HepG2 (cell line): ENCODE data around the gene ERCC6L2. TPM values are rescaled to one million over a fixed set of nuclear protein-coding genes. Genes with fewer than 3 reads are reported as not detected.

Source experiments
- ATAC-seq: fragments of 200-7000 bp; cut with Tn5 transposase; 3 replicates; pipeline ENCODE4 v1.9.1; 2020; ENCODE audit warnings: mild to moderate bottlenecking, moderate library complexity
- BruUV-seq: library from RNA; stranded (reverse); fragments of 400-500 nt; replicated peaks from 2 replicates; lab custom pipeline; 2021; lab: Mats Ljungman, UMichigan
- CTCF ChIA-PET: fragments of 300-600 bp; formaldehyde crosslinking; extraction: SDS; loops from one replicate; lab custom pipeline; 2021; ENCODE audit warnings: low total read pairs, inconsistent platforms, low intra/inter-chr PET ratio; lab: Yijun Ruan, JAX
- POLR2A ChIA-PET: fragments of 350-600 bp; sonication (Branson Sonifier 250); formaldehyde crosslinking; loops from one replicate; lab custom pipeline; 2020; ENCODE audit warnings: antibody characterized with exemption, inconsistent platforms; lab: Yijun Ruan, JAX
- DNase-seq: peaks from one replicate; pipeline ENCODE4 v3.0.0-alpha.2; 2015; ENCODE audit warnings: low spot score
- FAIRE-seq: peaks from 3 replicates; lab custom pipeline; 2011; peaks lifted over from hg19 to GRCh38; lab: Jason Lieb, UNC
- H2AFZ ChIP-seq: one replicate; pipeline ENCODE4 v1.6.1; 2011; ENCODE audit warnings: low read length, inconsistent platforms
- H3K27ac ChIP-seq: fragments of 300-600 bp; 3 replicates; pipeline ENCODE4 v1.8.0; 2011; ENCODE audit warnings: mixed run types, mild to moderate bottlenecking, mixed read lengths, low read length, inconsistent platforms; ENCODE audit not compliant: insufficient read depth; ENCODE audit errors: extremely low read length
- H3K27me3 ChIP-seq, 2 experiments: fragments of 200-600 bp in 1 of 2; 2 replicates in 1 of 2; 3 replicates in 1 of 2; pipeline versions ENCODE4 v1.6.0 to v1.8.0; 2011; ENCODE audit warnings: low read length in 2 of 2, mild to moderate bottlenecking in 2 of 2, moderate library complexity in 2 of 2, inconsistent platforms in 1 of 2; ENCODE audit not compliant: insufficient read depth in 2 of 2, control insufficient read depth in 1 of 2
- H3K36me3 ChIP-seq, 2 experiments: fragments of 200-600 bp in 1 of 2; replicated peaks in 1 of 2; 2 replicates in 1 of 2; 3 replicates in 1 of 2; pipeline versions ENCODE4 v1.5.1 to v1.8.0; 2011; ENCODE audit warnings: low read length in 2 of 2, inconsistent platforms in 1 of 2; ENCODE audit not compliant: insufficient read depth in 2 of 2, control insufficient read depth in 1 of 2
- H3K4me1 ChIP-seq: 2 replicates; pipeline ENCODE4 v1.5.1; 2012; ENCODE audit warnings: low read length, inconsistent platforms; ENCODE audit not compliant: insufficient read depth
- H3K4me2 ChIP-seq: 2 replicates; pipeline ENCODE4 v1.6.0; 2011; ENCODE audit warnings: low read depth, low read length, inconsistent platforms
- H3K4me3 ChIP-seq, 3 experiments: fragments of 200-600 bp in 1 of 3; sonication (generic), shearing (Covaris generic) in 1 of 3; replicated peaks in 1 of 3; 2 replicates each; pipeline ENCODE4 v1.5.1; 2011 to 2016; ENCODE audit warnings: low read length in 3 of 3, inconsistent platforms in 2 of 3, low read depth in 2 of 3, mild to moderate bottlenecking in 2 of 3, control low read depth in 1 of 3, mixed read lengths in 1 of 3; ENCODE audit not compliant: insufficient read depth in 1 of 3
- H3K79me2 ChIP-seq: one replicate; pipeline ENCODE4 v1.6.1; 2011; ENCODE audit warnings: low read length, inconsistent platforms; ENCODE audit not compliant: insufficient read depth
- H3K9ac ChIP-seq: 2 replicates; pipeline ENCODE4 v1.6.0; 2011; ENCODE audit warnings: mild to moderate bottlenecking, low read depth, low read length, inconsistent platforms; ENCODE audit not compliant: insufficient read depth
- H3K9me3 ChIP-seq: 2 replicates; pipeline ENCODE4 v1.5.1; 2012; ENCODE audit warnings: mild to moderate bottlenecking, low read length
- H4K20me1 ChIP-seq: 2 replicates; pipeline ENCODE4 v1.6.0; 2011; ENCODE audit warnings: inconsistent platforms, mild to moderate bottlenecking, low read length, moderate library complexity; ENCODE audit not compliant: insufficient read depth
- CEBPB ChIP-seq: IDR thresholded peaks from 2 replicates; pipeline ENCODE4 v1.6.1; 2011; ENCODE audit warnings: low read depth, low read length, improper control_type of control experiment, borderline replicate concordance
- CTCF ChIP-seq: sonication (generic); formaldehyde crosslinking; IDR thresholded peaks from 2 replicates; pipeline ENCODE4 v1.5.0; 2020; ENCODE audit warnings: mild to moderate bottlenecking, missing genetic modification reagents, moderate library complexity
- FOXO1 ChIP-seq: sonication (generic); formaldehyde crosslinking; IDR thresholded peaks from 2 replicates; pipeline ENCODE4 v1.4.0; 2020; ENCODE audit warnings: missing genetic modification reagents
- MXD1 ChIP-seq: sonication (generic); formaldehyde crosslinking; IDR thresholded peaks from 2 replicates; pipeline ENCODE4 v1.4.0; 2020; ENCODE audit warnings: mild to moderate bottlenecking, missing genetic modification reagents
- PPARG ChIP-seq: conservative IDR thresholded peaks from 2 replicates; pipeline ENCODE4 v1.6.1; 2016; ENCODE audit warnings: missing biosample characterization, missing genetic modification reagents
- WGBS: methylation state at CpG from one replicate; pipeline ENCODE4 v1.1.6; 2017; ENCODE audit warnings: low lambda C conversion rate; 5-methylcytosine and 5-hydroxymethylcytosine counted together
- in situ Hi-C: cut with HindIII; loops from 2 replicates; pipeline ENCODE4 v1.10.0; 2017; ENCODE audit warnings: low pct_unique_long_range_greater_than_20kb; ENCODE audit not compliant: extremely low pct_ligation_motif_present
- intact Hi-C: fragments of 100-400 bp; cut with micrococcal nuclease; formaldehyde crosslinking; loops from one replicate; pipeline ENCODE4 v1.10.0; 2022; ENCODE audit not compliant: unreplicated experiment
- polyA plus RNA-seq, 8 experiments: library from polyadenylated mRNA; depleted of rRNA in 3 of 8; stranded (reverse) in 7 of 8; unstranded in 1 of 8; fragments of >200 nt; fragmentation: Illumina TruSeq in 4 of 8; extraction: Trizol in 4 of 8; gene quantifications; 2 replicates each; pipeline versions ENCODE4 v1.2.1 to v1.2.3, GENCODE V29; 2011 to 2016; ENCODE audit warnings: low read depth in 4 of 8, missing spikeins in 1 of 8, mixed read lengths in 1 of 8; ENCODE audit not compliant: insufficient read depth in 1 of 8
- total RNA-seq, 5 experiments: library from RNA; depleted of rRNA; stranded (reverse); fragments of >200 nt; fragmentation: Illumina TruSeq; extraction: Trizol; gene quantifications; 2 replicates each; pipeline ENCODE4 v1.2.3, GENCODE V29; 2016; ENCODE audit warnings: low read depth in 1 of 5

The ERCC6L2 gene
- total and polyA plus RNA-seq, 2 of the 13 experiments (the other 11 are each of a cell fraction or from before 2014, with no cell fraction given) = 13.4 to 45.9 TPM

GRCh38 chr9:96008502-96009222, 133.2 kb downstream of the ERCC6L2 start:
- no peak for FAIRE-seq
- in situ Hi-C loops = no loop called here
- DNase-seq = no peak
- no peak overlapping the region for H2AFZ ChIP-seq
- ChIA-PET POLR2A (no interaction called here), CTCF (no interaction called here)
- ATAC-seq = no peak
- H3K4me1 ChIP-seq = no peaks in the 10 kb centered on the region
- no peak overlapping the region for H3K4me2 ChIP-seq
- no peak overlapping the region for H3K4me3 ChIP-seq
- H3K9me3 ChIP-seq = no peaks in the 10 kb centered on the region
- H3K27ac ChIP-seq = no peak overlapping the region
- intact Hi-C loops = no loop called here
- no peak overlapping the region for H3K9ac ChIP-seq
- TF ChIP-seq MXD1 (no peak), CEBPB (peak; percentile 79)
- peaks cover 9 to 64% of the 10 kb centered on the region in 2 experiments for H3K36me3 ChIP-seq
- 90% methylated on average over 12 of the region's 12 CpGs for WGBS
- no peaks in the 10 kb centered on the region for H3K79me2 ChIP-seq
- BruUV-seq = no TSS peak
- no peaks in the 10 kb centered on the region for H4K20me1 ChIP-seq
- H3K27me3 ChIP-seq = no peaks in the 10 kb centered on the region

- H3K9ac ChIP-seq = no peak overlapping the region
- H3K36me3 ChIP-seq = peaks cover 9 to 67% of the 10 kb centered on the region in 2 experiments
- no peak for FAIRE-seq
- intact Hi-C loops = no loop called here
- no peaks in the 10 kb centered on the region for H3K9me3 ChIP-seq
- 90% methylated on average over 2 of the region's 2 CpGs for WGBS
- no peak for DNase-seq
- no peak overlapping the region for H3K4me2 ChIP-seq
- H3K4me1 ChIP-seq = no peaks in the 10 kb centered on the region
- no peak overlapping the region for H3K27ac ChIP-seq
- no peaks in the 10 kb centered on the region for H4K20me1 ChIP-seq
- POLR2A ChIA-PET = no interaction called here
- TF ChIP-seq CTCF (CRISPR knock-in tag) (no peak), PPARG (no peak), FOXO1 (CRISPR knock-in tag) (no peak)
- TF ChIP-seq, all 625 proteins: peak for 0
- BruUV-seq = no TSS peak
- Histone ChIP-seq H2AFZ (no peak overlapping the region), H3K4me3 (no peak overlapping the region), H3K27me3 (no peaks in the 10 kb centered on the region), H3K79me2 (no peaks in the 10 kb centered on the region)
- ATAC-seq = no peak
- in situ Hi-C loops = no loop called here
- CTCF ChIA-PET = no interaction called here
Measured at GRCh38 chr9:96009223-96009602, 133.7 kb downstream of the ERCC6L2 start.
